GM21723 (cell line): ENCODE results near the gene SOX8.

Source experiments
- ATAC-seq: cut with Tn5 transposase; IDR thresholded peaks from one replicate; pipeline ENCODE4 v1.9.1; 2021; ENCODE audit warnings: mild to moderate bottlenecking, moderate library complexity; ENCODE audit not compliant: unreplicated experiment

SOX8 gene

GRCh38 chr16:972316-973002, 9.1 kb upstream of the SOX8 start:
- ATAC-seq: no peak

- ATAC-seq: no peak
These were observed 8.2 kb upstream of the SOX8 start for GRCh38 chr16:973366-973765.

GRCh38 chr16:974001-974601, 7.5 kb upstream of the SOX8 start:
- no peak for ATAC-seq

- ATAC-seq: no peak
These were observed 6.8 kb upstream of the SOX8 start for GRCh38 chr16:974611-975261.

- no peak for ATAC-seq
These were observed 6.3 kb upstream of the SOX8 start for GRCh38 chr16:975291-975690.

GRCh38 chr16:976389-976931, 5.1 kb upstream of the SOX8 start:
- no peak for ATAC-seq

GRCh38 chr16:977081-977701, 4.4 kb upstream of the SOX8 start:
- no peak for ATAC-seq

GRCh38 chr16:977896-978295, 3.7 kb upstream of the SOX8 start:
- ATAC-seq: no peak

- ATAC-seq: no peak
These were observed 3.2 kb upstream of the SOX8 start for GRCh38 chr16:978403-978802.

- no peak for ATAC-seq
These were observed 2.4 kb upstream of the SOX8 start for GRCh38 chr16:979147-979546.

- no peak for ATAC-seq
These were observed 1.5 kb upstream of the SOX8 start for GRCh38 chr16:979859-980594.

GRCh38 chr16:980595-980854, 1.0 kb upstream of the SOX8 start:
- no peak for ATAC-seq

GRCh38 chr16:982145-983043, 824 bp downstream of the SOX8 start:
- no peak for ATAC-seq

GRCh38 chr16:983044-984030, 1.8 kb downstream of the SOX8 start:
- ATAC-seq: no peak

- ATAC-seq: no peak
These were observed 2.6 kb downstream of the SOX8 start for GRCh38 chr16:984121-984694.

- no peak for ATAC-seq
These were observed 3.4 kb downstream of the SOX8 start for GRCh38 chr16:984736-985636.

- no peak for ATAC-seq
These were observed 4.3 kb downstream of the SOX8 start for GRCh38 chr16:985646-986400.
